Cardiac muscle cell (in vitro differentiated cells and primary cell): Measurements from ENCODE around the gene TMEM150A. TPM values are rescaled to one million over a fixed set of nuclear protein-coding genes. Genes with fewer than 3 reads are reported as not detected.

Source experiments
- DNase-seq, 2 donors: peaks; one replicate each; pipeline versions ENCODE4 v3.0.0 to v3.0.0-alpha.2; 2010 to 2017; ENCODE audit warnings: low read depth in 1 of 2, low spot score in 1 of 2
- H3K27ac ChIP-seq: fragments of 200-600 bp; sonication (generic); 2 replicates; pipeline ENCODE4 v1.5.1; 2016
- H3K27me3 ChIP-seq: fragments of 200-600 bp; sonication (generic); 2 replicates; pipeline ENCODE4 v1.6.0; 2016; ENCODE audit warnings: control low read depth
- H3K36me3 ChIP-seq: fragments of 200-600 bp; sonication (generic); 2 replicates; pipeline ENCODE4 v1.5.1; 2016; ENCODE audit warnings: control low read depth
- H3K4me1 ChIP-seq: fragments of 200-600 bp; sonication (generic); 2 replicates; pipeline ENCODE4 v1.8.1; 2017; ENCODE audit warnings: low read depth, mild to moderate bottlenecking, mixed run types
- H3K4me3 ChIP-seq: fragments of 200-600 bp; sonication (generic); 2 replicates; pipeline ENCODE4 v1.5.1; 2016; ENCODE audit warnings: mild to moderate bottlenecking
- H3K9me3 ChIP-seq: fragments of 200-600 bp; sonication (generic); 2 replicates; pipeline ENCODE4 v1.5.1; 2017; ENCODE audit warnings: low read depth, mild to moderate bottlenecking, control low read depth
- CTCF ChIP-seq: IDR thresholded peaks from 2 replicates; pipeline ENCODE4 v1.5.1; 2012; ENCODE audit warnings: low read depth, mild to moderate bottlenecking, low read length
- polyA plus RNA-seq: library from polyadenylated mRNA; unstranded; fragments of >200 nt; fragmentation: Nextera tagmentation; extraction: Ambion mirVana; gene quantifications from 2 replicates; pipeline ENCODE4 v1.2.1, GENCODE V29; 2016
- total RNA-seq: library from RNA; depleted of rRNA; stranded (reverse); fragments of >200 nt; gene quantifications from 2 replicates; pipeline ENCODE4 v1.2.3, GENCODE V29; 2016

Gene TMEM150A
- total and polyA plus RNA-seq, 2 experiments from 2014 or later = 14.2 to 34.0 TPM

- peak overlapping the region; percentile 89 for H3K4me3 ChIP-seq
- H3K36me3 ChIP-seq = no peaks in the 10 kb centered on the region
- H3K27ac ChIP-seq = peak overlapping the region; percentile 65
- peak in 1 of 2 donors; percentile 71 for DNase-seq
- no peaks in the 10 kb centered on the region for H3K9me3 ChIP-seq
- H3K4me1 ChIP-seq = peaks cover 4% of the 10 kb centered on the region
- H3K27me3 ChIP-seq = no peaks in the 10 kb centered on the region
- TF ChIP-seq CTCF = no peak
Observed at GRCh38 chr2:85601771-85602475, 575 bp downstream of the TMEM150A start.

GRCh38 chr2:85600951-85601770 is 1.3 kb downstream of the TMEM150A start:
- no peaks in the 10 kb centered on the region for H3K36me3 ChIP-seq
- TF ChIP-seq CTCF = no peak
- no peaks in the 10 kb centered on the region for H3K9me3 ChIP-seq
- DNase-seq = no peak
- H3K27me3 ChIP-seq = no peaks in the 10 kb centered on the region
- peak overlapping the region; percentile 89 for H3K4me3 ChIP-seq
- H3K4me1 ChIP-seq = peaks cover 11% of the 10 kb centered on the region
- H3K27ac ChIP-seq = no peak overlapping the region

GRCh38 chr2:85600235-85600575 is 2.3 kb downstream of the TMEM150A start:
- TF ChIP-seq CTCF = no peak
- H3K27me3 ChIP-seq = no peaks in the 10 kb centered on the region
- no peak for DNase-seq

GRCh38 chr2:85599468-85600234 is 2.8 kb downstream of the TMEM150A start:
- Histone ChIP-seq H3K27ac (no peak overlapping the region), H3K9me3 (no peaks in the 10 kb centered on the region), H3K4me1 (peaks cover 10% of the 10 kb centered on the region), H3K4me3 (no peak overlapping the region), H3K36me3 (no peaks in the 10 kb centered on the region), H3K27me3 (no peaks in the 10 kb centered on the region)
- no peak for TF ChIP-seq CTCF
- DNase-seq = no peak

More at GRCh38 chr2:85600235-85600575, 2.3 kb downstream of the TMEM150A start:
- Histone ChIP-seq H3K9me3 (no peaks in the 10 kb centered on the region), H3K27ac (no peak overlapping the region), H3K36me3 (no peaks in the 10 kb centered on the region), H3K4me1 (peaks cover 11% of the 10 kb centered on the region), H3K4me3 (no peak overlapping the region)

GRCh38 chr2:85598594-85599340 is 3.7 kb downstream of the TMEM150A start:
- TF ChIP-seq CTCF = no peak
- Histone ChIP-seq H3K27ac (no peak overlapping the region), H3K4me1 (peaks cover 16% of the 10 kb centered on the region), H3K36me3 (no peaks in the 10 kb centered on the region), H3K4me3 (no peak overlapping the region), H3K27me3 (no peaks in the 10 kb centered on the region), H3K9me3 (no peaks in the 10 kb centered on the region)
- no peak for DNase-seq
